Activated CD8-positive, alpha-beta T cell treated with anti-CD3 and anti-CD28 coated beads for 36 hours (primary cell): ENCODE measurements around the gene KCNN4. TPM values are rescaled to one million over a fixed set of nuclear protein-coding genes. Genes with fewer than 3 reads are reported as not detected.

Experiments
- ATAC-seq: fragments of 200-7000 bp; cut with Tn5 transposase; one replicate; pipeline ENCODE4 v1.10.0; 2021; ENCODE audit warnings: mild to moderate bottlenecking, moderate library complexity
- CTCF ChIA-PET: fragments of 350-600 bp; sonication (Branson Sonifier 250); formaldehyde crosslinking; loops from one replicate; lab custom pipeline; 2021; ENCODE audit warnings: antibody characterized with exemption; lab: Charles Lee
- POLR2A ChIA-PET: fragments of 350-600 bp; sonication (Branson Sonifier 250); formaldehyde crosslinking; loops from one replicate; lab custom pipeline; 2021; ENCODE audit warnings: antibody characterized with exemption; lab: Charles Lee
- DNase-seq: peaks from one replicate; pipeline ENCODE4 v3.0.0-alpha.2; 2020
- H3K27ac Mint-ChIP-seq: one replicate; pipeline ENCODE4 v1.8.0; 2021; ENCODE audit warnings: mild to moderate bottlenecking, mixed read lengths
- H3K27me3 Mint-ChIP-seq: one replicate; pipeline ENCODE4 v1.8.0; 2021; ENCODE audit warnings: mixed read lengths
- H3K36me3 Mint-ChIP-seq: one replicate; pipeline ENCODE4 v1.8.0; 2021; ENCODE audit warnings: low read depth, mixed read lengths
- H3K4me1 Mint-ChIP-seq: one replicate; pipeline ENCODE4 v1.8.0; 2021; ENCODE audit warnings: low read depth, mixed read lengths
- H3K4me3 Mint-ChIP-seq: one replicate; pipeline ENCODE4 v1.8.0; 2021; ENCODE audit warnings: mild to moderate bottlenecking, moderate library complexity, mixed read lengths
- H3K9me3 Mint-ChIP-seq: one replicate; pipeline ENCODE4 v1.8.0; 2021; ENCODE audit warnings: mixed read lengths
- CTCF ChIP-seq: fragments of 200-600 bp; IDR thresholded peaks from one replicate; pipeline ENCODE4 v1.8.0; 2022; ENCODE audit warnings: antibody characterized with exemption, mild to moderate bottlenecking
- intact Hi-C: fragments of 100-400 bp; cut with micrococcal nuclease; formaldehyde crosslinking; loops from one replicate; pipeline ENCODE4 v1.10.0; 2022
- total RNA-seq, 2 experiments: library from RNA; stranded (reverse); gene quantifications; one replicate each; pipeline ENCODE4 v1.2.3, GENCODE V29; 2021

Gene KCNN4
- total RNA-seq, 2 experiments from 2014 or later: 49.5 to 49.6 TPM

- H3K36me3 Mint-ChIP-seq: no peaks in the 10 kb centered on the region
- ChIA-PET CTCF (interaction anchor here (1.2 kb wide), 1 partner anchor 53 kb away, joined by 4 read pairs; no protein-coding TSS in a partner anchor), POLR2A (interaction anchor here (0.8 kb wide), 1 partner anchor 11 kb away, joined by 3 read pairs; no protein-coding TSS in a partner anchor)
- intact Hi-C loops: loop anchor here (2.0 kb wide), 1 partner anchor 45 kb away; no protein-coding TSS in a partner anchor
- H3K4me1 Mint-ChIP-seq: peaks cover 4% of the 10 kb centered on the region
- H3K9me3 Mint-ChIP-seq: no peaks in the 10 kb centered on the region
- ATAC-seq: peak; percentile 34
- no peak for TF ChIP-seq CTCF
- H3K4me3 Mint-ChIP-seq: no peak overlapping the region
- H3K27me3 Mint-ChIP-seq: no peaks in the 10 kb centered on the region
- no peak overlapping the region for H3K27ac Mint-ChIP-seq
- no peak for DNase-seq
Observed at GRCh38 chr19:43721469-43722048, 59.2 kb downstream of the KCNN4 start.

GRCh38 chr19:43720936-43721335 is 59.8 kb downstream of the KCNN4 start:
- peaks cover 4% of the 10 kb centered on the region for H3K4me1 Mint-ChIP-seq
- no peak overlapping the region for H3K4me3 Mint-ChIP-seq
- CTCF ChIA-PET: no interaction called here
- intact Hi-C loops: loop anchor here (2.0 kb wide), 1 partner anchor 44 kb away; no protein-coding TSS in a partner anchor
- POLR2A ChIA-PET: interaction anchor here (0.8 kb wide), 1 partner anchor 12 kb away, joined by 3 read pairs; no protein-coding TSS in a partner anchor
- no peak for TF ChIP-seq CTCF
- H3K36me3 Mint-ChIP-seq: no peaks in the 10 kb centered on the region
- H3K9me3 Mint-ChIP-seq: no peaks in the 10 kb centered on the region
- no peaks in the 10 kb centered on the region for H3K27me3 Mint-ChIP-seq
- no peak overlapping the region for H3K27ac Mint-ChIP-seq
- no peak for DNase-seq
- ATAC-seq: no peak

- ChIA-PET CTCF (no interaction called here), POLR2A (no interaction called here)
Observed at GRCh38 chr19:43719918-43720317, 60.9 kb downstream of the KCNN4 start.

GRCh38 chr19:43719378-43719868 is 61.4 kb downstream of the KCNN4 start:
- ChIA-PET POLR2A (no interaction called here), CTCF (no interaction called here)
- intact Hi-C loops: no loop called here
- TF ChIP-seq CTCF: no peak
- Mint-ChIP-seq H3K4me1 (no peaks in the 10 kb centered on the region), H3K36me3 (no peaks in the 10 kb centered on the region), H3K4me3 (no peak overlapping the region), H3K27ac (no peak overlapping the region), H3K9me3 (no peaks in the 10 kb centered on the region), H3K27me3 (peaks cover 1% of the 10 kb centered on the region)
- no peak for DNase-seq
- no peak for ATAC-seq

More at GRCh38 chr19:43719918-43720317, 60.9 kb downstream of the KCNN4 start:
- Mint-ChIP-seq H3K4me1 (no peaks in the 10 kb centered on the region), H3K27ac (no peak overlapping the region), H3K4me3 (no peak overlapping the region), H3K36me3 (no peaks in the 10 kb centered on the region), H3K27me3 (no peaks in the 10 kb centered on the region), H3K9me3 (no peaks in the 10 kb centered on the region)
- ATAC-seq (no peak), DNase-seq (no peak)
- no peak for TF ChIP-seq CTCF
- intact Hi-C loops: loop anchor here (2.0 kb wide), 1 partner anchor 43 kb away; no protein-coding TSS in a partner anchor

GRCh38 chr19:43718627-43719377 is 62.0 kb downstream of the KCNN4 start:
- H3K36me3 Mint-ChIP-seq: no peaks in the 10 kb centered on the region
- intact Hi-C loops: no loop called here
- POLR2A ChIA-PET: no interaction called here
- no peak for TF ChIP-seq CTCF
- no peak for ATAC-seq
- H3K9me3 Mint-ChIP-seq: no peaks in the 10 kb centered on the region
- H3K4me1 Mint-ChIP-seq: no peaks in the 10 kb centered on the region
- H3K27me3 Mint-ChIP-seq: peaks cover 1% of the 10 kb centered on the region
- DNase-seq: no peak
- no peak overlapping the region for H3K27ac Mint-ChIP-seq
- CTCF ChIA-PET: no interaction called here
- no peak overlapping the region for H3K4me3 Mint-ChIP-seq
